Karpas-422 (cell line): ENCODE data around the gene PPTC7. TPM values are rescaled to one million over a fixed set of nuclear protein-coding genes. Genes with fewer than 3 reads are reported as not detected.
"Not testable (repeated sequence)": the region's sequence is repeated elsewhere in the genome, so short reads cannot be mapped to it uniquely, and the experiment has no call there.

Experiments
- DNase-seq: peaks from one replicate; pipeline ENCODE4 v3.0.0-alpha.2; 2015
- H2AFZ ChIP-seq: fragments of 200-600 bp; sonication (generic); 2 replicates; pipeline ENCODE4 v1.6.1; 2014; ENCODE audit warnings: antibody characterized with exemption, low read length, mixed read lengths
- H3K27ac ChIP-seq: fragments of 200-600 bp; sonication (generic); 2 replicates; pipeline ENCODE4 v1.5.1; 2014; ENCODE audit warnings: mild to moderate bottlenecking, low read length, moderate library complexity
- H3K27me3 ChIP-seq: fragments of 200-600 bp; sonication (generic); 2 replicates; pipeline ENCODE4 v1.6.1; 2014; ENCODE audit warnings: low read length, mixed read lengths
- H3K36me3 ChIP-seq: fragments of 200-600 bp; sonication (generic); 2 replicates; pipeline ENCODE4 v1.6.1; 2014; ENCODE audit warnings: low read length, mixed read lengths; ENCODE audit not compliant: insufficient read depth
- H3K4me1 ChIP-seq: fragments of 200-600 bp; sonication (generic); 2 replicates; pipeline ENCODE4 v1.6.1; 2014; ENCODE audit warnings: mild to moderate bottlenecking, low read length, mixed read lengths
- H3K4me2 ChIP-seq: fragments of 200-600 bp; sonication (generic); 2 replicates; pipeline ENCODE4 v1.6.1; 2014; ENCODE audit warnings: low read length, low read depth, mild to moderate bottlenecking; ENCODE audit not compliant: poor library complexity, severe bottlenecking
- H3K4me3 ChIP-seq: fragments of 200-600 bp; sonication (generic); 2 replicates; pipeline ENCODE4 v1.5.1; 2014; ENCODE audit warnings: mild to moderate bottlenecking, antibody characterized with exemption, low read length, mixed read lengths
- H3K79me2 ChIP-seq: fragments of 200-600 bp; sonication (generic); 2 replicates; pipeline ENCODE4 v1.6.1; 2014; ENCODE audit warnings: mild to moderate bottlenecking, low read length, mixed read lengths
- H3K9ac ChIP-seq: fragments of 200-600 bp; sonication (generic); 2 replicates; pipeline ENCODE4 v1.6.0; 2014; ENCODE audit warnings: low read length
- H3K9me2 ChIP-seq: fragments of 200-600 bp; sonication (generic), shearing (Covaris generic); replicated peaks from 2 replicates; pipeline ENCODE4 v1.6.0; 2014; ENCODE audit warnings: mild to moderate bottlenecking, low read length, moderate library complexity; ENCODE audit not compliant: insufficient read depth
- H3K9me3 ChIP-seq: fragments of 300-700, 200-600 bp; sonication (generic); 2 replicates; pipeline ENCODE4 v1.6.1; 2014; ENCODE audit warnings: low read length, mixed read lengths
- H4K20me1 ChIP-seq: fragments of 200-600 bp; sonication (generic); 2 replicates; pipeline ENCODE4 v1.6.1; 2014; ENCODE audit warnings: mild to moderate bottlenecking, antibody characterized with exemption, low read length, low read depth; ENCODE audit not compliant: insufficient read depth
- total RNA-seq: library from RNA; depleted of rRNA; stranded (reverse); fragments of >200 nt; shearing (Covaris generic); gene quantifications from 2 replicates; pipeline ENCODE4 v1.2.3, GENCODE V29; 2014; ENCODE audit warnings: low replicate concordance

Gene PPTC7
- total RNA-seq, 1 experiment from 2014 or later = 27.4 TPM

GRCh38 chr12:110579535-110580253 is 3.4 kb downstream of the PPTC7 start:
- Histone ChIP-seq H3K9ac (peak overlapping the region; percentile 34), H4K20me1 (peaks cover 16% of the 10 kb centered on the region), H3K27ac (peak overlapping the region; percentile 32), H3K9me2 (no peaks in the 10 kb centered on the region), H3K27me3 (no peaks in the 10 kb centered on the region), H3K4me3 (peak overlapping the region; percentile 76; the same call in 1 of the 2 replicates), H3K4me2 (peak overlapping the region; percentile 77), H3K9me3 (no peaks in the 10 kb centered on the region; the same call in 1 of the 2 replicates), H2AFZ (no peak overlapping the region), H3K4me1 (peaks cover 51% of the 10 kb centered on the region), H3K79me2 (peaks cover 86% of the 10 kb centered on the region), H3K36me3 (peaks cover 28% of the 10 kb centered on the region)
- no peak for DNase-seq

GRCh38 chr12:110578694-110579534 is 4.2 kb downstream of the PPTC7 start:
- Histone ChIP-seq H3K4me2 (peak overlapping the region; percentile 77), H3K9me2 (no peaks in the 10 kb centered on the region), H3K27me3 (no peaks in the 10 kb centered on the region), H3K9me3 (peaks cover 5% of the 10 kb centered on the region), H3K4me3 (no peak overlapping the region; the same call in 1 of the 2 replicates), H3K27ac (peak overlapping the region; percentile 32), H3K4me1 (peaks cover 45% of the 10 kb centered on the region), H4K20me1 (peaks cover 16% of the 10 kb centered on the region), H2AFZ (no peak overlapping the region), H3K79me2 (peaks cover 93% of the 10 kb centered on the region), H3K9ac (peak overlapping the region; percentile 34; the same call in 1 of the 2 replicates), H3K36me3 (peaks cover 33% of the 10 kb centered on the region)
- DNase-seq = no peak

- Histone ChIP-seq H3K79me2 (peaks cover 97% of the 10 kb centered on the region), H3K9ac (no peak overlapping the region), H4K20me1 (peaks cover 16% of the 10 kb centered on the region), H3K4me2 (peak overlapping the region; percentile 30), H3K4me3 (no peak overlapping the region), H3K9me3 (peaks cover 5% of the 10 kb centered on the region), H3K9me2 (no peaks in the 10 kb centered on the region), H3K27me3 (no peaks in the 10 kb centered on the region), H3K36me3 (peaks cover 37% of the 10 kb centered on the region), H3K27ac (peak overlapping the region; percentile 24), H2AFZ (no peak overlapping the region), H3K4me1 (peaks cover 39% of the 10 kb centered on the region)
- DNase-seq = no peak
Observed at GRCh38 chr12:110577864-110578693, 5.0 kb downstream of the PPTC7 start.

GRCh38 chr12:110576504-110576903 is 6.6 kb downstream of the PPTC7 start:
- Histone ChIP-seq H3K9ac (no peak overlapping the region), H2AFZ (no peak overlapping the region), H3K4me2 (no peak overlapping the region), H3K27me3 (no peaks in the 10 kb centered on the region), H3K9me2 (no peaks in the 10 kb centered on the region), H3K9me3 (peaks cover 13% of the 10 kb centered on the region), H3K79me2 (peaks cover 98% of the 10 kb centered on the region), H3K4me1 (peaks cover 37% of the 10 kb centered on the region), H4K20me1 (peaks cover 11% of the 10 kb centered on the region), H3K27ac (no peak overlapping the region), H3K4me3 (no peak overlapping the region), H3K36me3 (peaks cover 45% of the 10 kb centered on the region)
- no peak for DNase-seq

- Histone ChIP-seq H3K9me2 (no peaks in the 10 kb centered on the region), H3K27ac (no peak overlapping the region; the same call in 1 of the 2 replicates), H3K4me1 (peaks cover 25% of the 10 kb centered on the region), H3K27me3 (no peaks in the 10 kb centered on the region), H3K79me2 (peaks cover 90% of the 10 kb centered on the region), H4K20me1 (peaks cover 7% of the 10 kb centered on the region; the same call in 1 of the 2 replicates), H2AFZ (no peak overlapping the region), H3K4me2 (no peak overlapping the region), H3K9ac (no peak overlapping the region), H3K4me3 (no peak overlapping the region), H3K36me3 (peaks cover 44% of the 10 kb centered on the region), H3K9me3 (peaks cover 15% of the 10 kb centered on the region)
- DNase-seq = no peak
Observed at GRCh38 chr12:110575326-110575725, 7.8 kb downstream of the PPTC7 start.

GRCh38 chr12:110574717-110575230 is 8.3 kb downstream of the PPTC7 start:
- peaks cover 20% of the 10 kb centered on the region for H3K4me1 ChIP-seq
- H3K4me3 ChIP-seq, H3K9ac ChIP-seq, H3K4me2 ChIP-seq, H3K27me3 ChIP-seq, H2AFZ ChIP-seq, H3K9me2 ChIP-seq, DNase-seq, H3K27ac ChIP-seq, H4K20me1 ChIP-seq: not testable (repeated sequence)
- H3K79me2 ChIP-seq = peaks cover 86% of the 10 kb centered on the region
- peaks cover 44% of the 10 kb centered on the region for H3K36me3 ChIP-seq
- peaks cover 15% of the 10 kb centered on the region for H3K9me3 ChIP-seq

- Histone ChIP-seq H3K9me3 (peaks cover 15% of the 10 kb centered on the region), H3K4me2 (no peak overlapping the region), H3K27ac (no peak overlapping the region)
Observed at GRCh38 chr12:110574044-110574443, 9.1 kb downstream of the PPTC7 start.

More at GRCh38 chr12:110574044-110574443, 9.1 kb downstream of the PPTC7 start:
- Histone ChIP-seq H4K20me1 (peaks cover 7% of the 10 kb centered on the region; the same call in 1 of the 2 replicates), H3K36me3 (peaks cover 46% of the 10 kb centered on the region), H3K4me3 (no peak overlapping the region), H3K9me2 (no peaks in the 10 kb centered on the region), H3K79me2 (peaks cover 86% of the 10 kb centered on the region), H2AFZ (no peak overlapping the region), H3K27me3 (no peaks in the 10 kb centered on the region), H3K9ac (no peak overlapping the region), H3K4me1 (peaks cover 17% of the 10 kb centered on the region)
- DNase-seq = no peak
